ENCODE data around the gene HNRNPUL1. TPM values are rescaled to one million over a fixed set of nuclear protein-coding genes. Genes with fewer than 3 reads are reported as not detected.

The HNRNPUL1 gene
- total and polyA plus RNA-seq, 2 experiments from 2014 or later = 204 to 207 TPM

DNA sequence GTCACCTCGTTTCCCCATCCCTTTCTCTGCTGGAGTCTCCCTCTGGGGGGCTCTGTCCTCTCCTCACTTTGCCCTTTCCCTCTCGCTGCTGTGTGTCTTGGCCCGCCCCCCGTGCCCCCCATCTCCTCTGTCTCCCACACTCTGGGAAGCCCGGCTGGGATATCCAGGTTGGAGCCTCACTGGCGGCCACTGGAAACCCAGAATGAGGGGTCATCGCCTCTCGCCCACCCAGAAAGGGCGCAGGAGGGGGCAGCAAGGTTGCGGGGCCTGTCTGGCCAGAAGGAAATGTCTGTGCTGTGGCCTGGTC lies 61.4 kb downstream of the HNRNPUL1 start:
- peaks cover 31% of the 10 kb centered on the region for H3F3A ChIP-seq (replicated peaks; ENCODE audit: low read depth)
- Mint-ChIP-seq H3K9me3 (peaks cover 3% of the 10 kb centered on the region; the same call in 2 of the 3 replicates), H3K4me1 (peaks cover 63% of the 10 kb centered on the region), H3K27ac (peak overlapping the region; percentile 89; the same call in 1 of the 2 replicates), H3K4me3 (peak overlapping the region; percentile 77), H3K36me3 (ENCODE audit: low read depth) (peaks cover 15% of the 10 kb centered on the region), H3K27me3 (ENCODE audit: insufficient read depth, low read depth, poor library complexity) (peaks cover 39% of the 10 kb centered on the region)
- peak overlapping the region; percentile 90 for H3K4me2 ChIP-seq
- H4K20me1 ChIP-seq (replicated peaks; ENCODE audit: insufficient read depth) = no peaks in the 10 kb centered on the region; the same call in 1 of the 2 replicates
- no peaks in the 10 kb centered on the region for H3K36me3 ChIP-seq (ENCODE audit: insufficient read depth)
- H3K4me1 ChIP-seq (ENCODE audit: insufficient read depth) = peaks cover 52% of the 10 kb centered on the region
- no peak for DNase-seq (ENCODE audit: low spot score)
- H2AFZ ChIP-seq = no peak overlapping the region
- TF ChIP-seq EZH2 (IDR thresholded peaks at IDR 0.05; ENCODE audit: low read depth, unreplicated experiment) (no peak), JUNB (IDR thresholded peaks at IDR 0.05; ENCODE audit: unreplicated experiment) (no peak), EZH2phosphoT487 (IDR thresholded peaks at IDR 0.05; ENCODE audit: unreplicated experiment) (no peak), NANOG (IDR thresholded peaks at IDR 0.05; ENCODE audit: borderline replicate concordance) (no peak), ZNF114 (CRISPR knock-in tag; IDR thresholded peaks at IDR 0.05) (no peak), ZNF331 (CRISPR knock-in tag; IDR thresholded peaks at IDR 0.05; ENCODE audit: low read depth) (no peak), STAT1 (IDR thresholded peaks at IDR 0.05; ENCODE audit: unreplicated experiment) (no peak), CREB1 (CRISPR knock-in tag; IDR thresholded peaks at IDR 0.05; ENCODE audit: low read depth) (no peak), POLR2AphosphoS5 (IDR thresholded peaks at IDR 0.05; ENCODE audit: low read depth) (no peak)
- TF ChIP-seq, protein P1, sequence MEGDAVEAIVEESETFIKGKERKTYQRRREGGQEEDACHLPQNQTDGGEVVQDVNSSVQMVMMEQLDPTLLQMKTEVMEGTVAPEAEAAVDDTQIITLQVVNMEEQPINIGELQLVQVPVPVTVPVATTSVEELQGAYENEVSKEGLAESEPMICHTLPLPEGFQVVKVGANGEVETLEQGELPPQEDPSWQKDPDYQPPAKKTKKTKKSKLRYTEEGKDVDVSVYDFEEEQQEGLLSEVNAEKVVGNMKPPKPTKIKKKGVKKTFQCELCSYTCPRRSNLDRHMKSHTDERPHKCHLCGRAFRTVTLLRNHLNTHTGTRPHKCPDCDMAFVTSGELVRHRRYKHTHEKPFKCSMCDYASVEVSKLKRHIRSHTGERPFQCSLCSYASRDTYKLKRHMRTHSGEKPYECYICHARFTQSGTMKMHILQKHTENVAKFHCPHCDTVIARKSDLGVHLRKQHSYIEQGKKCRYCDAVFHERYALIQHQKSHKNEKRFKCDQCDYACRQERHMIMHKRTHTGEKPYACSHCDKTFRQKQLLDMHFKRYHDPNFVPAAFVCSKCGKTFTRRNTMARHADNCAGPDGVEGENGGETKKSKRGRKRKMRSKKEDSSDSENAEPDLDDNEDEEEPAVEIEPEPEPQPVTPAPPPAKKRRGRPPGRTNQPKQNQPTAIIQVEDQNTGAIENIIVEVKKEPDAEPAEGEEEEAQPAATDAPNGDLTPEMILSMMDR (conservative IDR thresholded peaks at IDR 0.05; ENCODE audit: low read depth in 2 of 2) = no peak
- TF ChIP-seq, protein P2, sequence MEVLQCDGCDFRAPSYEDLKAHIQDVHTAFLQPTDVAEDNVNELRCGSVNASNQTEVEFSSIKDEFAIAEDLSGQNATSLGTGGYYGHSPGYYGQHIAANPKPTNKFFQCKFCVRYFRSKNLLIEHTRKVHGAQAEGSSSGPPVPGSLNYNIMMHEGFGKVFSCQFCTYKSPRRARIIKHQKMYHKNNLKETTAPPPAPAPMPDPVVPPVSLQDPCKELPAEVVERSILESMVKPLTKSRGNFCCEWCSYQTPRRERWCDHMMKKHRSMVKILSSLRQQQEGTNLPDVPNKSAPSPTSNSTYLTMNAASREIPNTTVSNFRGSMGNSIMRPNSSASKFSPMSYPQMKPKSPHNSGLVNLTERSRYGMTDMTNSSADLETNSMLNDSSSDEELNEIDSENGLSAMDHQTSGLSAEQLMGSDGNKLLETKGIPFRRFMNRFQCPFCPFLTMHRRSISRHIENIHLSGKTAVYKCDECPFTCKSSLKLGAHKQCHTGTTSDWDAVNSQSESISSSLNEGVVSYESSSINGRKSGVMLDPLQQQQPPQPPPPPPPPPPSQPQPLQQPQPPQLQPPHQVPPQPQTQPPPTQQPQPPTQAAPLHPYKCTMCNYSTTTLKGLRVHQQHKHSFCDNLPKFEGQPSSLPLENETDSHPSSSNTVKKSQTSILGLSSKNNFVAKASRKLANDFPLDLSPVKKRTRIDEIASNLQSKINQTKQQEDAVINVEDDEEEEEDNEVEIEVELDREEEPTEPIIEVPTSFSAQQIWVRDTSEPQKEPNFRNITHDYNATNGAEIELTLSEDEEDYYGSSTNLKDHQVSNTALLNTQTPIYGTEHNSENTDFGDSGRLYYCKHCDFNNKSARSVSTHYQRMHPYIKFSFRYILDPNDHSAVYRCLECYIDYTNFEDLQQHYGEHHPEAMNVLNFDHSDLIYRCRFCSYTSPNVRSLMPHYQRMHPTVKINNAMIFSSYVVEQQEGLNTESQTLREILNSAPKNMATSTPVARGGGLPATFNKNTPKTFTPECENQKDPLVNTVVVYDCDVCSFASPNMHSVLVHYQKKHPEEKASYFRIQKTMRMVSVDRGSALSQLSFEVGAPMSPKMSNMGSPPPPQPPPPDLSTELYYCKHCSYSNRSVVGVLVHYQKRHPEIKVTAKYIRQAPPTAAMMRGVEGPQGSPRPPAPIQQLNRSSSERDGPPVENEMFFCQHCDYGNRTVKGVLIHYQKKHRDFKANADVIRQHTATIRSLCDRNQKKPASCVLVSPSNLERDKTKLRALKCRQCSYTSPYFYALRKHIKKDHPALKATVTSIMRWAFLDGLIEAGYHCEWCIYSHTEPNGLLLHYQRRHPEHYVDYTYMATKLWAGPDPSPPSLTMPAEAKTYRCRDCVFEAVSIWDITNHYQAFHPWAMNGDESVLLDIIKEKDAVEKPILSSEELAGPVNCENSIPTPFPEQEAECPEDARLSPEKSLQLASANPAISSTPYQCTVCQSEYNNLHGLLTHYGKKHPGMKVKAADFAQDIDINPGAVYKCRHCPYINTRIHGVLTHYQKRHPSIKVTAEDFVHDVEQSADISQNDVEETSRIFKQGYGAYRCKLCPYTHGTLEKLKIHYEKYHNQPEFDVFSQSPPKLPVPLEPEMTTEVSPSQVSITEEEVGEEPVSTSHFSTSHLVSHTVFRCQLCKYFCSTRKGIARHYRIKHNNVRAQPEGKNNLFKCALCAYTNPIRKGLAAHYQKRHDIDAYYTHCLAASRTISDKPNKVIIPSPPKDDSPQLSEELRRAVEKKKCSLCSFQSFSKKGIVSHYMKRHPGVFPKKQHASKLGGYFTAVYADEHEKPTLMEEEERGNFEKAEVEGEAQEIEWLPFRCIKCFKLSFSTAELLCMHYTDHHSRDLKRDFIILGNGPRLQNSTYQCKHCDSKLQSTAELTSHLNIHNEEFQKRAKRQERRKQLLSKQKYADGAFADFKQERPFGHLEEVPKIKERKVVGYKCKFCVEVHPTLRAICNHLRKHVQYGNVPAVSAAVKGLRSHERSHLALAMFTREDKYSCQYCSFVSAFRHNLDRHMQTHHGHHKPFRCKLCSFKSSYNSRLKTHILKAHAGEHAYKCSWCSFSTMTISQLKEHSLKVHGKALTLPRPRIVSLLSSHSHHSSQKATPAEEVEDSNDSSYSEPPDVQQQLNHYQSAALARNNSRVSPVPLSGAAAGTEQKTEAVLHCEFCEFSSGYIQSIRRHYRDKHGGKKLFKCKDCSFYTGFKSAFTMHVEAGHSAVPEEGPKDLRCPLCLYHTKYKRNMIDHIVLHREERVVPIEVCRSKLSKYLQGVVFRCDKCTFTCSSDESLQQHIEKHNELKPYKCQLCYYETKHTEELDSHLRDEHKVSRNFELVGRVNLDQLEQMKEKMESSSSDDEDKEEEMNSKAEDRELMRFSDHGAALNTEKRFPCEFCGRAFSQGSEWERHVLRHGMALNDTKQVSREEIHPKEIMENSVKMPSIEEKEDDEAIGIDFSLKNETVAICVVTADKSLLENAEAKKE (CRISPR knock-in tag; IDR thresholded peaks at IDR 0.05) = no peak
- TF ChIP-seq, protein P3, sequence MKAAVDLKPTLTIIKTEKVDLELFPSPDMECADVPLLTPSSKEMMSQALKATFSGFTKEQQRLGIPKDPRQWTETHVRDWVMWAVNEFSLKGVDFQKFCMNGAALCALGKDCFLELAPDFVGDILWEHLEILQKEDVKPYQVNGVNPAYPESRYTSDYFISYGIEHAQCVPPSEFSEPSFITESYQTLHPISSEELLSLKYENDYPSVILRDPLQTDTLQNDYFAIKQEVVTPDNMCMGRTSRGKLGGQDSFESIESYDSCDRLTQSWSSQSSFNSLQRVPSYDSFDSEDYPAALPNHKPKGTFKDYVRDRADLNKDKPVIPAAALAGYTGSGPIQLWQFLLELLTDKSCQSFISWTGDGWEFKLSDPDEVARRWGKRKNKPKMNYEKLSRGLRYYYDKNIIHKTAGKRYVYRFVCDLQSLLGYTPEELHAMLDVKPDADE (IDR thresholded peaks at IDR 0.05) = no peak
- TF ChIP-seq, protein P4, sequence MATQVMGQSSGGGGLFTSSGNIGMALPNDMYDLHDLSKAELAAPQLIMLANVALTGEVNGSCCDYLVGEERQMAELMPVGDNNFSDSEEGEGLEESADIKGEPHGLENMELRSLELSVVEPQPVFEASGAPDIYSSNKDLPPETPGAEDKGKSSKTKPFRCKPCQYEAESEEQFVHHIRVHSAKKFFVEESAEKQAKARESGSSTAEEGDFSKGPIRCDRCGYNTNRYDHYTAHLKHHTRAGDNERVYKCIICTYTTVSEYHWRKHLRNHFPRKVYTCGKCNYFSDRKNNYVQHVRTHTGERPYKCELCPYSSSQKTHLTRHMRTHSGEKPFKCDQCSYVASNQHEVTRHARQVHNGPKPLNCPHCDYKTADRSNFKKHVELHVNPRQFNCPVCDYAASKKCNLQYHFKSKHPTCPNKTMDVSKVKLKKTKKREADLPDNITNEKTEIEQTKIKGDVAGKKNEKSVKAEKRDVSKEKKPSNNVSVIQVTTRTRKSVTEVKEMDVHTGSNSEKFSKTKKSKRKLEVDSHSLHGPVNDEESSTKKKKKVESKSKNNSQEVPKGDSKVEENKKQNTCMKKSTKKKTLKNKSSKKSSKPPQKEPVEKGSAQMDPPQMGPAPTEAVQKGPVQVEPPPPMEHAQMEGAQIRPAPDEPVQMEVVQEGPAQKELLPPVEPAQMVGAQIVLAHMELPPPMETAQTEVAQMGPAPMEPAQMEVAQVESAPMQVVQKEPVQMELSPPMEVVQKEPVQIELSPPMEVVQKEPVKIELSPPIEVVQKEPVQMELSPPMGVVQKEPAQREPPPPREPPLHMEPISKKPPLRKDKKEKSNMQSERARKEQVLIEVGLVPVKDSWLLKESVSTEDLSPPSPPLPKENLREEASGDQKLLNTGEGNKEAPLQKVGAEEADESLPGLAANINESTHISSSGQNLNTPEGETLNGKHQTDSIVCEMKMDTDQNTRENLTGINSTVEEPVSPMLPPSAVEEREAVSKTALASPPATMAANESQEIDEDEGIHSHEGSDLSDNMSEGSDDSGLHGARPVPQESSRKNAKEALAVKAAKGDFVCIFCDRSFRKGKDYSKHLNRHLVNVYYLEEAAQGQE (IDR thresholded peaks at IDR 0.05; ENCODE audit: unreplicated experiment) = no peak
- H3K4me3 ChIP-seq = peak overlapping the region; percentile 71
- no peaks in the 10 kb centered on the region for H3K79me2 ChIP-seq (replicated peaks; ENCODE audit: insufficient read depth)
- ATAC-seq = no peak
- no peak overlapping the region for H3K27ac ChIP-seq (ENCODE audit: low read depth)
- H3K27me3 ChIP-seq (ENCODE audit: insufficient read depth) = no peaks in the 10 kb centered on the region
- H3K9me2 ChIP-seq (ENCODE audit: insufficient read depth) = no peaks in the 10 kb centered on the region
